Esophagus squamous epithelium (tissue), 5 donors: ENCODE data around the gene EEF1A1. TPM values are rescaled to one million over a fixed set of nuclear protein-coding genes. Genes with fewer than 3 reads are reported as not detected.

Experiments
- DNase-seq: peaks from one replicate; lab custom pipeline; 2025; lab: John Stamatoyannopoulos, UW
- H3K27ac ChIP-seq, 4 donors: fragments of 200-600 bp; sonication (generic); one replicate each; pipeline ENCODE4 v1.5.1; 2016 to 2019; ENCODE audit warnings: mild to moderate bottlenecking in 1 of 4
- H3K27me3 ChIP-seq, 4 donors: fragments of 200-600 bp; sonication (generic); 1 replicate in 3 of 4; 2 replicates in 1 of 4; pipeline versions ENCODE4 v1.5.1 to v1.6.0; 2017 to 2021; ENCODE audit warnings: antibody characterized with exemption in 1 of 4
- H3K36me3 ChIP-seq, 3 donors: fragments of 200-600 bp; sonication (generic); one replicate each; pipeline ENCODE4 v1.5.1; 2016 to 2019
- H3K4me1 ChIP-seq, 3 donors: fragments of 200-600 bp; sonication (generic); one replicate each; pipeline ENCODE4 v1.5.1; 2017 to 2019
- H3K4me3 ChIP-seq, 4 donors: fragments of 200-600 bp; sonication (generic); 1 replicate in 3 of 4; 2 replicates in 1 of 4; pipeline ENCODE4 v1.5.1; 2016 to 2019; ENCODE audit warnings: mild to moderate bottlenecking in 2 of 4, moderate library complexity in 1 of 4
- H3K9me3 ChIP-seq, 3 donors: fragments of 200-600 bp; sonication (generic); one replicate each; pipeline ENCODE4 v1.5.1; 2016 to 2019
- CTCF ChIP-seq, 6 experiments: fragments of 450-650 bp in 4 of 6; fragments of 200-600 bp in 2 of 6; sonication (generic) in 2 of 6; IDR thresholded peaks; one replicate each; pipeline ENCODE4 v1.5.1; 2016 to 2019; ENCODE audit warnings: antibody characterized with exemption in 6 of 6, mild to moderate bottlenecking in 4 of 6, moderate library complexity in 4 of 6
- POLR2A ChIP-seq, 4 donors: fragments of 450-650 bp; IDR thresholded peaks; one replicate each; pipeline ENCODE4 v1.6.1; 2017; ENCODE audit warnings: antibody characterized with exemption in 4 of 4, mild to moderate bottlenecking in 4 of 4, moderate library complexity in 3 of 4
- WGBS, 2 donors: methylation state at CpG; one replicate each; pipeline ENCODE4 v1.1.5; 2018; 5-methylcytosine and 5-hydroxymethylcytosine counted together
- intact Hi-C: fragments of 100-400 bp; cut with DNase I; formaldehyde crosslinking; loops from one replicate; pipeline ENCODE4 v1.15.0; 2022
- small RNA-seq, 4 donors: library from RNA; depleted of rRNA; stranded (forward); fragments of <200 nt; gene quantifications; one replicate each; pipeline ENCODE3, GENCODE V24; 2016
- total RNA-seq, 4 donors: library from RNA; depleted of rRNA; stranded (reverse); fragments of >200 nt; gene quantifications; one replicate each; pipeline ENCODE4 v1.1.0, GENCODE V29; 2016
- donor health status: DM: yes; HTN: yes; CAD: no.

The EEF1A1 gene
- total RNA-seq, 4 donors from 2014 or later, result 4,136 to 11,610 (median 7,059) TPM

- intact Hi-C loops, result no loop called here
- Histone ChIP-seq H3K4me3 (no peak overlapping the region), H3K4me1 (no peaks in the 10 kb centered on the region), H3K27me3 (no peaks in the 10 kb centered on the region), H3K36me3 (peaks cover 23 to 100% (median 25%) of the 10 kb centered on the region in 3 donors), H3K27ac (no peak overlapping the region), H3K9me3 (no peaks in the 10 kb centered on the region)
- 90 to 95% methylated on average over 11 to 12 of the region's 12 CpGs for WGBS, 2 donors
- DNase-seq, result no peak
- no peak for TF ChIP-seq POLR2A (IDR thresholded peaks at IDR 0.05)
- no peak for TF ChIP-seq CTCF (IDR thresholded peaks at IDR 0.05)
Measured at GRCh38 chr6:73481969-73482368, 38.9 kb downstream of the EEF1A1 start.

GRCh38 chr6:73477407-73477806, 43.4 kb downstream of the EEF1A1 start:
- Histone ChIP-seq H3K4me3 (no peak overlapping the region), H3K9me3 (no peaks in the 10 kb centered on the region), H3K27me3 (no peaks in the 10 kb centered on the region), H3K36me3 (peaks cover 22 to 100% (median 22%) of the 10 kb centered on the region in 3 donors), H3K4me1 (no peaks in the 10 kb centered on the region), H3K27ac (no peak overlapping the region)
- WGBS, 2 donors, result 94 to 97% methylated on average over 4 of the region's 4 CpGs
- no peak for TF ChIP-seq POLR2A (IDR thresholded peaks at IDR 0.05)
- no peak for TF ChIP-seq CTCF (IDR thresholded peaks at IDR 0.05)
- DNase-seq, result no peak
- intact Hi-C loops, result no loop called here

- no peaks in the 10 kb centered on the region for H3K9me3 ChIP-seq
- H3K27me3 ChIP-seq, result no peaks in the 10 kb centered on the region
- no peak overlapping the region for H3K27ac ChIP-seq
- no peak for TF ChIP-seq CTCF (IDR thresholded peaks at IDR 0.05)
- TF ChIP-seq POLR2A (IDR thresholded peaks at IDR 0.05), result no peak
- H3K4me1 ChIP-seq, result no peaks in the 10 kb centered on the region
- H3K4me3 ChIP-seq, result no peak overlapping the region
- WGBS, 2 donors, result 91 to 98% methylated on average over 8 to 10 of the region's 10 CpGs
- intact Hi-C loops, result no loop called here
- peaks cover 18 to 100% (median 22%) of the 10 kb centered on the region in 3 donors for H3K36me3 ChIP-seq
- no peak for DNase-seq
Measured at GRCh38 chr6:73476723-73477122, 44.1 kb downstream of the EEF1A1 start.

GRCh38 chr6:73471686-73472290, 49.0 kb downstream of the EEF1A1 start:
- no peaks in the 10 kb centered on the region for H3K4me1 ChIP-seq
- H3K27me3 ChIP-seq, result no peaks in the 10 kb centered on the region
- no peaks in the 10 kb centered on the region for H3K9me3 ChIP-seq
- H3K4me3 ChIP-seq, result no peak overlapping the region
- peaks cover 7 to 100% (median 42%) of the 10 kb centered on the region in 3 donors for H3K36me3 ChIP-seq
- 74 to 76% methylated on average over 2 of the region's 2 CpGs for WGBS, 2 donors
- peak overlapping the region in 1 of 4 donors; percentile 10 for H3K27ac ChIP-seq
- no peak for TF ChIP-seq CTCF (IDR thresholded peaks at IDR 0.05)
- TF ChIP-seq POLR2A (IDR thresholded peaks at IDR 0.05), result no peak
- intact Hi-C loops, result no loop called here
- DNase-seq, result no peak

Small RNA genes lying within 50 kb of the gene (small RNA-seq; reads per million reads assigned to genes)
- 0 reads per million in 4 donors for gene AL603910.2
- 0 reads per million in 4 donors for gene RN7SL827P

Other genes starting within 250 kb of the EEF1A1 start
- not detected for gene DPPA5, start 166.8 kb downstream of the EEF1A1 start, total RNA-seq
- not detected for gene KHDC3L, start 158.4 kb downstream of the EEF1A1 start, total RNA-seq
- gene OOEP, start 151.1 kb downstream of the EEF1A1 start, total RNA-seq, result under 1 TPM in 1 of 4 donors, not detected in 3; 0.35 TPM
- gene DDX43, start 126.2 kb downstream of the EEF1A1 start, total RNA-seq, result 1 to 10 TPM in 2 of 4 donors, under 1 TPM in 1, not detected in 1; 0.11 to 3.4 (median 1.5) TPM
- gene CGAS, start 68.7 kb downstream of the EEF1A1 start, total RNA-seq, result 10 to 100 TPM in 2 of 4 donors, 1 to 10 TPM in 2; 3.0 to 15.4 (median 10.1) TPM
- 10 to 100 TPM; 19.5 to 27.8 (median 24.3) TPM for gene MTO1, start 59.3 kb downstream of the EEF1A1 start, total RNA-seq
- 10 to 100 TPM in 2 of 4 donors, 1 to 10 TPM in 2; 6.7 to 13.7 (median 9.9) TPM for gene SLC17A5, start 133.0 kb upstream of the EEF1A1 start, total RNA-seq
- gene CD109, start 175.2 kb upstream of the EEF1A1 start, total RNA-seq, result 10 to 100 TPM; 27.0 to 57.9 (median 41.3) TPM